ENCODE measurements around the gene PDCD11.

- TF ChIP-seq CTCF (IDR thresholded peaks at IDR 0.05; ENCODE audit: low read depth, low read length, poor library complexity, severe bottlenecking), result no peak
- TF ChIP-seq EZH2phosphoT487 (IDR thresholded peaks at IDR 0.05; ENCODE audit: borderline replicate concordance, low read length), result no peak
Observed at GRCh38 chr10:103475437-103475836, 79.0 kb downstream of the PDCD11 start.

All from DOHH2 (cell line).